ENCODE data around the gene ARPC4. TPM values are rescaled to one million over a fixed set of nuclear protein-coding genes. Genes with fewer than 3 reads are reported as not detected.

Gene ARPC4
- total RNA-seq, 1 donor from 2014 or later, result 156 TPM

GRCh38 chr3:9765865-9766264 is 27.0 kb upstream of the ARPC4 start:
- Mint-ChIP-seq H3K9me3 (no peaks in the 10 kb centered on the region), H3K36me3 (ENCODE audit: low read depth) (peaks cover 3% of the 10 kb centered on the region), H3K27ac (ENCODE audit: unreplicated experiment) (no peak overlapping the region), H3K4me3 (no peak overlapping the region), H3K4me1 (peaks cover 29% of the 10 kb centered on the region), H3K27me3 (ENCODE audit: low read depth) (no peaks in the 10 kb centered on the region)
- TF ChIP-seq, protein P1, sequence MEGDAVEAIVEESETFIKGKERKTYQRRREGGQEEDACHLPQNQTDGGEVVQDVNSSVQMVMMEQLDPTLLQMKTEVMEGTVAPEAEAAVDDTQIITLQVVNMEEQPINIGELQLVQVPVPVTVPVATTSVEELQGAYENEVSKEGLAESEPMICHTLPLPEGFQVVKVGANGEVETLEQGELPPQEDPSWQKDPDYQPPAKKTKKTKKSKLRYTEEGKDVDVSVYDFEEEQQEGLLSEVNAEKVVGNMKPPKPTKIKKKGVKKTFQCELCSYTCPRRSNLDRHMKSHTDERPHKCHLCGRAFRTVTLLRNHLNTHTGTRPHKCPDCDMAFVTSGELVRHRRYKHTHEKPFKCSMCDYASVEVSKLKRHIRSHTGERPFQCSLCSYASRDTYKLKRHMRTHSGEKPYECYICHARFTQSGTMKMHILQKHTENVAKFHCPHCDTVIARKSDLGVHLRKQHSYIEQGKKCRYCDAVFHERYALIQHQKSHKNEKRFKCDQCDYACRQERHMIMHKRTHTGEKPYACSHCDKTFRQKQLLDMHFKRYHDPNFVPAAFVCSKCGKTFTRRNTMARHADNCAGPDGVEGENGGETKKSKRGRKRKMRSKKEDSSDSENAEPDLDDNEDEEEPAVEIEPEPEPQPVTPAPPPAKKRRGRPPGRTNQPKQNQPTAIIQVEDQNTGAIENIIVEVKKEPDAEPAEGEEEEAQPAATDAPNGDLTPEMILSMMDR (conservative IDR thresholded peaks at IDR 0.05), result no peak
- no peak for DNase-seq (ENCODE audit: low read depth, low spot score)

DNA sequence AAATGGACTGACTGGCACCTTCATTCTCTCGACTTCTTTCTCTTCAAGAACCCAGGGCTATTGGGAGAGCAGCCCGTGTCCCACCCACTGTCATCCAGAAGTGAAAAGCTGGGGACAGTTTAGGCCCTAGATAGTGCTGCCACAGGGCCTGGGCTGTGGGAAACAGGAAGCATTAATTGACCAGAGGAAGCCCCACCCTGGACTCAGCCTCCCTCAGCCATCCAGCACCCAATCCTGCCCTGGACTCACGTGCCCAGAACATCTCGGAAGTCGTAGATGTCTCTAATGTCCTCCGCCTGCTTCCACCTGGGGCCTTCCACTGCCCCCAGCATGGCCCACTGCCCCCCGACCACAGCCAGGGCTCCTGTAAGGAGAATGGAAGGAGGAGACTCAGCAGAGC is 25.5 kb upstream of the ARPC4 start:
- TF ChIP-seq, protein P1 (conservative IDR thresholded peaks at IDR 0.05), result no peak
- Mint-ChIP-seq H3K36me3 (ENCODE audit: low read depth) (no peaks in the 10 kb centered on the region), H3K27ac (ENCODE audit: unreplicated experiment) (no peak overlapping the region)

GRCh38 chr3:9768141-9768775 is 24.6 kb upstream of the ARPC4 start:
- H3K27ac Mint-ChIP-seq (ENCODE audit: unreplicated experiment), result no peak overlapping the region
- peak overlapping the region; percentile 84 for H3K4me3 Mint-ChIP-seq
- no peaks in the 10 kb centered on the region for H3K36me3 Mint-ChIP-seq (ENCODE audit: low read depth)
- TF ChIP-seq, protein P1 (conservative IDR thresholded peaks at IDR 0.05), result no peak
- H3K9me3 Mint-ChIP-seq, result no peaks in the 10 kb centered on the region
- peaks cover 29% of the 10 kb centered on the region for H3K4me1 Mint-ChIP-seq
- no peak for DNase-seq (ENCODE audit: low read depth, low spot score)
- no peaks in the 10 kb centered on the region for H3K27me3 Mint-ChIP-seq (ENCODE audit: low read depth)

More for the DNA sequence above, 25.5 kb upstream of the ARPC4 start:
- H3K27me3 Mint-ChIP-seq (ENCODE audit: low read depth), result no peaks in the 10 kb centered on the region
- no peak for DNase-seq (ENCODE audit: low read depth, low spot score)
- peak overlapping the region; percentile 8 for H3K4me3 Mint-ChIP-seq
- H3K4me1 Mint-ChIP-seq, result peaks cover 29% of the 10 kb centered on the region
- H3K9me3 Mint-ChIP-seq, result no peaks in the 10 kb centered on the region

GRCh38 chr3:9769012-9769411 is 23.9 kb upstream of the ARPC4 start:
- Mint-ChIP-seq H3K9me3 (no peaks in the 10 kb centered on the region), H3K27ac (ENCODE audit: unreplicated experiment) (peak overlapping the region; percentile 53), H3K36me3 (ENCODE audit: low read depth) (no peaks in the 10 kb centered on the region), H3K4me3 (peak overlapping the region; percentile 84), H3K27me3 (ENCODE audit: low read depth) (no peaks in the 10 kb centered on the region), H3K4me1 (peaks cover 29% of the 10 kb centered on the region)
- no peak for DNase-seq (ENCODE audit: low read depth, low spot score)
- TF ChIP-seq, protein P1 (conservative IDR thresholded peaks at IDR 0.05), result no peak

- H3K27me3 Mint-ChIP-seq (ENCODE audit: low read depth), result no peaks in the 10 kb centered on the region
These were observed 23.2 kb upstream of the ARPC4 start, which contains the start of gene CAMK1 for GRCh38 chr3:9769426-9770275. Gene CAMK1 (minus strand): TSS chr3:9769947. CDS start chr3:9767749, 2,198 bp downstream.

More at GRCh38 chr3:9769426-9770275, 23.2 kb upstream of the ARPC4 start, which contains the start of gene CAMK1:
- DNase-seq (ENCODE audit: low read depth, low spot score), result peak; percentile 64
- Mint-ChIP-seq H3K27ac (ENCODE audit: unreplicated experiment) (peak within 1 kb of the TSS; percentile 53), H3K36me3 (ENCODE audit: low read depth) (no peaks in the 10 kb centered on the region), H3K4me3 (peak within 1 kb of the TSS; percentile 84), H3K4me1 (peaks cover 29% of the 10 kb centered on the region), H3K9me3 (no peaks in the 10 kb centered on the region)
- TF ChIP-seq, protein P1 (conservative IDR thresholded peaks at IDR 0.05), result no peak
